Measurements from ENCODE around the gene RAB17. TPM values are rescaled to one million over a fixed set of nuclear protein-coding genes. Genes with fewer than 3 reads are reported as not detected.

The RAB17 gene
- total RNA-seq, 1 experiment from 2014 or later, result 41.8 TPM

- H3K4me2 ChIP-seq (ENCODE audit: low read length), result peak overlapping the region; percentile 64
- no peak for TF ChIP-seq SIN3A (IDR thresholded peaks at IDR 0.05; ENCODE audit: low read depth)
- POLR2A ChIA-PET, result no interaction called here
- no peak overlapping the region for H2AFZ ChIP-seq (ENCODE audit: low read depth, low read length, poor library complexity, severe bottlenecking)
- H3K36me3 ChIP-seq (ENCODE audit: control insufficient read depth in 1 of 2, insufficient read depth in 2 of 2, low read length in 2 of 2), result peaks cover 0 to 4% of the 10 kb centered on the region in 2 experiments; a peak in 1 of 4 replicates
- peak overlapping the region; percentile 64; the same call in 1 of the 2 replicates for H3K27ac ChIP-seq (ENCODE audit: low read depth, low read length)
- H3K4me3 ChIP-seq (replicated peaks in 1 of 2; ENCODE audit: low read depth in 1 of 2, low read length in 2 of 2), result no peak overlapping the region
- ATAC-seq (no peak), DNase-seq (ENCODE audit: low read depth, low spot score) (no peak)
- no peaks in the 10 kb centered on the region for H4K20me1 ChIP-seq (ENCODE audit: insufficient read depth)
- peaks cover 12 to 30% of the 10 kb centered on the region in 2 experiments for H3K4me1 ChIP-seq (ENCODE audit: control insufficient read depth in 1 of 2, insufficient read depth in 2 of 2, low read length in 2 of 2)
- H3K9ac ChIP-seq (ENCODE audit: low read length), result no peak overlapping the region
- TSS peak; percentile 20 for BruUV-seq (replicated peaks)
- H3K9me3 ChIP-seq (ENCODE audit: control insufficient read depth in 1 of 2, insufficient read depth in 1 of 2, low read depth in 1 of 2, low read length in 2 of 2), result no peaks in the 10 kb centered on the region
- CTCF ChIA-PET, result interaction anchor here (2.0 to 4.0 kb wide), 2 partner anchors 103 to 153 kb away, joined by 6 to 44 read pairs; no protein-coding TSS in a partner anchor
- no peaks in the 10 kb centered on the region for H3K9me2 ChIP-seq (ENCODE audit: insufficient read depth)
- intact Hi-C loops (cut with micrococcal nuclease), result no loop called here
- H3K79me2 ChIP-seq (ENCODE audit: insufficient read depth, low read length), result no peaks in the 10 kb centered on the region
- H3K27me3 ChIP-seq (ENCODE audit: insufficient read depth, low read length), result no peaks in the 10 kb centered on the region
- RAD21 ChIA-PET (ENCODE audit: low non-redundant PET in 1 of 2, low total read pairs in 2 of 2, uncharacterized antibody in 2 of 2, unreplicated experiment in 2 of 2), result no interaction called here
Measured at GRCh38 chr2:237574467-237574866, 16.1 kb downstream of the RAB17 start.

- CTCF ChIA-PET, result interaction anchor here (2.4 to 4.0 kb wide), 2 partner anchors 102 to 152 kb away, joined by 43 to 44 read pairs; no protein-coding TSS in a partner anchor
- intact Hi-C loops (cut with micrococcal nuclease), result loop anchor here (2.0 kb wide), 1 partner anchor 409 kb away; no protein-coding TSS in a partner anchor
- POLR2A ChIA-PET, result interaction anchor here (0.7 kb wide), 1 partner anchor 246 kb away, joined by 3 read pairs; no protein-coding TSS in a partner anchor
Measured at GRCh38 chr2:237573721-237574415, 16.7 kb downstream of the RAB17 start.

More at GRCh38 chr2:237573721-237574415, 16.7 kb downstream of the RAB17 start:
- H3K4me3 ChIP-seq (replicated peaks in 1 of 2; ENCODE audit: low read depth in 1 of 2, low read length in 2 of 2), result no peak overlapping the region
- no peaks in the 10 kb centered on the region for H3K27me3 ChIP-seq (ENCODE audit: insufficient read depth, low read length)
- no peak for ATAC-seq
- no TSS peak for BruUV-seq (replicated peaks)
- H3K79me2 ChIP-seq (ENCODE audit: insufficient read depth, low read length), result no peaks in the 10 kb centered on the region
- no peaks in the 10 kb centered on the region for H3K9me3 ChIP-seq (ENCODE audit: control insufficient read depth in 1 of 2, insufficient read depth in 1 of 2, low read depth in 1 of 2, low read length in 2 of 2)
- no peak overlapping the region for H3K9ac ChIP-seq (ENCODE audit: low read length)
- H3K4me1 ChIP-seq (ENCODE audit: control insufficient read depth in 1 of 2, insufficient read depth in 2 of 2, low read length in 2 of 2), result peaks cover 12 to 30% of the 10 kb centered on the region in 2 experiments
- peaks cover 0 to 4% of the 10 kb centered on the region in 2 experiments; a peak in 1 of 4 replicates for H3K36me3 ChIP-seq (ENCODE audit: control insufficient read depth in 1 of 2, insufficient read depth in 2 of 2, low read length in 2 of 2)
- no peaks in the 10 kb centered on the region for H4K20me1 ChIP-seq (ENCODE audit: insufficient read depth)
- no peaks in the 10 kb centered on the region for H3K9me2 ChIP-seq (ENCODE audit: insufficient read depth)
- no peak overlapping the region for H3K4me2 ChIP-seq (ENCODE audit: low read length)
- no peak overlapping the region for H3K27ac ChIP-seq (ENCODE audit: low read depth, low read length)
- no peak overlapping the region for H2AFZ ChIP-seq (ENCODE audit: low read depth, low read length, poor library complexity, severe bottlenecking)
- RAD21 ChIA-PET (ENCODE audit: low non-redundant PET in 1 of 2, low total read pairs in 2 of 2, uncharacterized antibody in 2 of 2, unreplicated experiment in 2 of 2), result no interaction called here
- no peak for DNase-seq (ENCODE audit: low read depth, low spot score)
- TF ChIP-seq, protein P1, sequence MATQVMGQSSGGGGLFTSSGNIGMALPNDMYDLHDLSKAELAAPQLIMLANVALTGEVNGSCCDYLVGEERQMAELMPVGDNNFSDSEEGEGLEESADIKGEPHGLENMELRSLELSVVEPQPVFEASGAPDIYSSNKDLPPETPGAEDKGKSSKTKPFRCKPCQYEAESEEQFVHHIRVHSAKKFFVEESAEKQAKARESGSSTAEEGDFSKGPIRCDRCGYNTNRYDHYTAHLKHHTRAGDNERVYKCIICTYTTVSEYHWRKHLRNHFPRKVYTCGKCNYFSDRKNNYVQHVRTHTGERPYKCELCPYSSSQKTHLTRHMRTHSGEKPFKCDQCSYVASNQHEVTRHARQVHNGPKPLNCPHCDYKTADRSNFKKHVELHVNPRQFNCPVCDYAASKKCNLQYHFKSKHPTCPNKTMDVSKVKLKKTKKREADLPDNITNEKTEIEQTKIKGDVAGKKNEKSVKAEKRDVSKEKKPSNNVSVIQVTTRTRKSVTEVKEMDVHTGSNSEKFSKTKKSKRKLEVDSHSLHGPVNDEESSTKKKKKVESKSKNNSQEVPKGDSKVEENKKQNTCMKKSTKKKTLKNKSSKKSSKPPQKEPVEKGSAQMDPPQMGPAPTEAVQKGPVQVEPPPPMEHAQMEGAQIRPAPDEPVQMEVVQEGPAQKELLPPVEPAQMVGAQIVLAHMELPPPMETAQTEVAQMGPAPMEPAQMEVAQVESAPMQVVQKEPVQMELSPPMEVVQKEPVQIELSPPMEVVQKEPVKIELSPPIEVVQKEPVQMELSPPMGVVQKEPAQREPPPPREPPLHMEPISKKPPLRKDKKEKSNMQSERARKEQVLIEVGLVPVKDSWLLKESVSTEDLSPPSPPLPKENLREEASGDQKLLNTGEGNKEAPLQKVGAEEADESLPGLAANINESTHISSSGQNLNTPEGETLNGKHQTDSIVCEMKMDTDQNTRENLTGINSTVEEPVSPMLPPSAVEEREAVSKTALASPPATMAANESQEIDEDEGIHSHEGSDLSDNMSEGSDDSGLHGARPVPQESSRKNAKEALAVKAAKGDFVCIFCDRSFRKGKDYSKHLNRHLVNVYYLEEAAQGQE (IDR thresholded peaks at IDR 0.05; ENCODE audit: low read depth), result no peak
- TF ChIP-seq JUND (IDR thresholded peaks at IDR 0.05) (no peak), EZH2 (IDR thresholded peaks at IDR 0.05) (no peak), ATF3 (IDR thresholded peaks at IDR 0.05) (no peak), ZFX (IDR thresholded peaks at IDR 0.05) (no peak), EZH2phosphoT487 (IDR thresholded peaks at IDR 0.05; ENCODE audit: borderline replicate concordance) (no peak), SIN3A (IDR thresholded peaks at IDR 0.05; ENCODE audit: low read depth) (no peak), TCF7L2 (IDR thresholded peaks at IDR 0.05; ENCODE audit: borderline replicate concordance, extremely low read depth, insufficient read depth, insufficient read length) (no peak), SP1 (IDR thresholded peaks at IDR 0.05; ENCODE audit: low read depth) (no peak), CEBPB (IDR thresholded peaks at IDR 0.05; ENCODE audit: low read depth) (no peak), ELF1 (IDR thresholded peaks at IDR 0.05; ENCODE audit: borderline replicate concordance, low read depth) (no peak), RAD21 (IDR thresholded peaks at IDR 0.05; ENCODE audit: low read depth) (no peak), POLR2A (IDR thresholded peaks at IDR 0.05; ENCODE audit: borderline replicate concordance, extremely low read depth, insufficient read depth, insufficient read length) (no peak), FOSL1 (IDR thresholded peaks at IDR 0.05; ENCODE audit: low read depth) (no peak)
